ENCODE results near the gene MORC1. TPM values are rescaled to one million over a fixed set of nuclear protein-coding genes. Genes with fewer than 3 reads are reported as not detected.

The MORC1 gene
- polyA plus RNA-seq, 1 donor from 2014 or later: not detected

DNA sequence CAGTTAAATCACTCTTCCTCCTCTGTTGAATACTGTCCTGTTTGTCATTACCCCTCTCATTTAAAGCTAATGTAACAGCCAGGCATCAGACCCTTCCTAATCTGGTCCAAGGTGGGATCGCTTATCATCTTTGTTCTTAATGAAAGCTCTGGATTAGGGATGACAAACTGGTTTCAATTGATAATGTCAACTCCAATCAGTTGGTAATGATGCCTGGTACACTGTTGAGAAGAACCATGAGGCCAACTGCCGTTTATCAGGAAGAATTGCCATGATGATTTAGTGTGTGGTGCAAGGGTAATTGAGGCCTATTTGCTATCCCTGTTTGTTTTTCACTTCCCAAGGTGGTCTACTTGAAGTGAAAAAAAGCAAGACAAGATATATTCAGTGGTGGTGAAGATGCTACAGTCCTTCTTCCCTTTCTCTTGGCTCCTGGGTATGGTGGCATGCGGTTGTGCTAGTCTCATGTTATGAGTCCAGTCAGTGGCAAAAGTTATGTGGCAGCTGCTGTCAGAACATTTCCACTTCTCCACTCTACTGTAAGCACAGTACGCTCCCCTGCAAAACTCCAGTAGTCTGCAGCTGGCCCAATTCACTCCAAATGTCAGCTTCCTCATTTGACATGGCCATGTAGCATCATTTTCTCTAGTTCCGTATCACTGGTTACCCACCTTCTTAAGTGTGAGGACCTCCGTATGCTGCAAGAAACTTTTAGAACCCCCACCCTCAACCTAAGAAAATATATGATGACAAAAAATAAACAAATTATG, 72.5 kb downstream of the MORC1 start:
- H3K27me3 ChIP-seq (ENCODE audit: insufficient read depth, low read depth, low read length): no peaks in the 10 kb centered on the region
- no peaks in the 10 kb centered on the region for H3K79me2 ChIP-seq (replicated peaks; ENCODE audit: insufficient read depth, low read length)
- H3K9me3 ChIP-seq (ENCODE audit: low read length): no peaks in the 10 kb centered on the region
- H4K20me1 ChIP-seq (ENCODE audit: insufficient read depth): no peaks in the 10 kb centered on the region
- H3F3A ChIP-seq (ENCODE audit: insufficient read depth, low read length, poor library complexity, severe bottlenecking): no peaks in the 10 kb centered on the region
- H3K4me3 ChIP-seq (ENCODE audit: low read length): no peak overlapping the region
- H2AFZ ChIP-seq (ENCODE audit: low read depth, low read length): no peak overlapping the region
- no peak overlapping the region for H3K4me2 ChIP-seq (ENCODE audit: low read length)
- TF ChIP-seq, protein P1, sequence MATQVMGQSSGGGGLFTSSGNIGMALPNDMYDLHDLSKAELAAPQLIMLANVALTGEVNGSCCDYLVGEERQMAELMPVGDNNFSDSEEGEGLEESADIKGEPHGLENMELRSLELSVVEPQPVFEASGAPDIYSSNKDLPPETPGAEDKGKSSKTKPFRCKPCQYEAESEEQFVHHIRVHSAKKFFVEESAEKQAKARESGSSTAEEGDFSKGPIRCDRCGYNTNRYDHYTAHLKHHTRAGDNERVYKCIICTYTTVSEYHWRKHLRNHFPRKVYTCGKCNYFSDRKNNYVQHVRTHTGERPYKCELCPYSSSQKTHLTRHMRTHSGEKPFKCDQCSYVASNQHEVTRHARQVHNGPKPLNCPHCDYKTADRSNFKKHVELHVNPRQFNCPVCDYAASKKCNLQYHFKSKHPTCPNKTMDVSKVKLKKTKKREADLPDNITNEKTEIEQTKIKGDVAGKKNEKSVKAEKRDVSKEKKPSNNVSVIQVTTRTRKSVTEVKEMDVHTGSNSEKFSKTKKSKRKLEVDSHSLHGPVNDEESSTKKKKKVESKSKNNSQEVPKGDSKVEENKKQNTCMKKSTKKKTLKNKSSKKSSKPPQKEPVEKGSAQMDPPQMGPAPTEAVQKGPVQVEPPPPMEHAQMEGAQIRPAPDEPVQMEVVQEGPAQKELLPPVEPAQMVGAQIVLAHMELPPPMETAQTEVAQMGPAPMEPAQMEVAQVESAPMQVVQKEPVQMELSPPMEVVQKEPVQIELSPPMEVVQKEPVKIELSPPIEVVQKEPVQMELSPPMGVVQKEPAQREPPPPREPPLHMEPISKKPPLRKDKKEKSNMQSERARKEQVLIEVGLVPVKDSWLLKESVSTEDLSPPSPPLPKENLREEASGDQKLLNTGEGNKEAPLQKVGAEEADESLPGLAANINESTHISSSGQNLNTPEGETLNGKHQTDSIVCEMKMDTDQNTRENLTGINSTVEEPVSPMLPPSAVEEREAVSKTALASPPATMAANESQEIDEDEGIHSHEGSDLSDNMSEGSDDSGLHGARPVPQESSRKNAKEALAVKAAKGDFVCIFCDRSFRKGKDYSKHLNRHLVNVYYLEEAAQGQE (IDR thresholded peaks at IDR 0.05; ENCODE audit: borderline replicate concordance): no peak
- no peak for TF ChIP-seq TAF1 (IDR thresholded peaks at IDR 0.05; ENCODE audit: low read depth)
- no peak for TF ChIP-seq MXI1 (conservative IDR thresholded peaks at IDR 0.05; ENCODE audit: poor library complexity, severe bottlenecking)
- no peak for TF ChIP-seq SMC3 (conservative IDR thresholded peaks at IDR 0.05; ENCODE audit: poor library complexity)
- no peak for TF ChIP-seq EP300 (conservative IDR thresholded peaks at IDR 0.05; ENCODE audit: poor library complexity, severe bottlenecking)
- no peak for TF ChIP-seq POLR2AphosphoS5 (IDR thresholded peaks at IDR 0.05)
- no peak for TF ChIP-seq EZH2 (IDR thresholded peaks at IDR 0.05; ENCODE audit: borderline replicate concordance, insufficient read depth, low read length, poor library complexity, severe bottlenecking)
- no peak for TF ChIP-seq RAD21 (conservative IDR thresholded peaks at IDR 0.05)
- TF ChIP-seq, protein P2, sequence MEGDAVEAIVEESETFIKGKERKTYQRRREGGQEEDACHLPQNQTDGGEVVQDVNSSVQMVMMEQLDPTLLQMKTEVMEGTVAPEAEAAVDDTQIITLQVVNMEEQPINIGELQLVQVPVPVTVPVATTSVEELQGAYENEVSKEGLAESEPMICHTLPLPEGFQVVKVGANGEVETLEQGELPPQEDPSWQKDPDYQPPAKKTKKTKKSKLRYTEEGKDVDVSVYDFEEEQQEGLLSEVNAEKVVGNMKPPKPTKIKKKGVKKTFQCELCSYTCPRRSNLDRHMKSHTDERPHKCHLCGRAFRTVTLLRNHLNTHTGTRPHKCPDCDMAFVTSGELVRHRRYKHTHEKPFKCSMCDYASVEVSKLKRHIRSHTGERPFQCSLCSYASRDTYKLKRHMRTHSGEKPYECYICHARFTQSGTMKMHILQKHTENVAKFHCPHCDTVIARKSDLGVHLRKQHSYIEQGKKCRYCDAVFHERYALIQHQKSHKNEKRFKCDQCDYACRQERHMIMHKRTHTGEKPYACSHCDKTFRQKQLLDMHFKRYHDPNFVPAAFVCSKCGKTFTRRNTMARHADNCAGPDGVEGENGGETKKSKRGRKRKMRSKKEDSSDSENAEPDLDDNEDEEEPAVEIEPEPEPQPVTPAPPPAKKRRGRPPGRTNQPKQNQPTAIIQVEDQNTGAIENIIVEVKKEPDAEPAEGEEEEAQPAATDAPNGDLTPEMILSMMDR (IDR thresholded peaks at IDR 0.05; ENCODE audit: poor library complexity, severe bottlenecking): no peak
- no peaks in the 10 kb centered on the region for H3K9me2 ChIP-seq (ENCODE audit: insufficient read depth, low read length)
- H3K9ac ChIP-seq (ENCODE audit: low read length): no peak overlapping the region
- H3K27ac ChIP-seq (ENCODE audit: low read length): no peak overlapping the region
- no peaks in the 10 kb centered on the region for H3K36me3 ChIP-seq (ENCODE audit: insufficient read depth, low read length)

DNA sequence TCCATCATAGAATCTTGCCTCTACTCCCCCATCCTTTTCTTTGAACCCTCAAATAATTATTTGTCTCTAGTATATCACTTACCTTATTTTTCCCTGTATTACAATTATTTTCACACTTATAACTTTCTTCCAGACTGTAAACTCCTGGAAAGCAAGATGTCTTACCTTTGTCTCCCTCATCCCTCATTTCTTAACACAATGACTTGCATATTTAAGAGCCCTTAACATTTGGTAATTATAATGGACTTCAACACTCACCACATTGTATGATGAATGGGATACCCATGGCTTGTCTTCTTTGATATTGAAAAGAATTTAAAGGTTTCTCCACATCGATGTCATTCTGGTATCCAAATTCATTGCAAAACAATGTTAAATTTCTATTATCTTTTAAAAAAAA, 82.9 kb downstream of the MORC1 start:
- H3F3A ChIP-seq (ENCODE audit: insufficient read depth, low read length, poor library complexity, severe bottlenecking): no peaks in the 10 kb centered on the region
- H3K9me3 ChIP-seq (ENCODE audit: low read length): no peaks in the 10 kb centered on the region
- H3K27me3 ChIP-seq (ENCODE audit: insufficient read depth, low read depth, low read length): no peaks in the 10 kb centered on the region
- H3K4me2 ChIP-seq (ENCODE audit: low read length): no peak overlapping the region
- H4K20me1 ChIP-seq (ENCODE audit: insufficient read depth): no peaks in the 10 kb centered on the region
- no peak overlapping the region for H3K27ac ChIP-seq (ENCODE audit: low read length)
- H3K36me3 ChIP-seq (ENCODE audit: insufficient read depth, low read length): no peaks in the 10 kb centered on the region
- H3K9ac ChIP-seq (ENCODE audit: low read length): no peak overlapping the region
- TF ChIP-seq EZH2 (IDR thresholded peaks at IDR 0.05; ENCODE audit: borderline replicate concordance, insufficient read depth, low read length, poor library complexity, severe bottlenecking) (no peak), MXI1 (conservative IDR thresholded peaks at IDR 0.05; ENCODE audit: poor library complexity, severe bottlenecking) (no peak), SMC3 (conservative IDR thresholded peaks at IDR 0.05; ENCODE audit: poor library complexity) (no peak), TAF1 (IDR thresholded peaks at IDR 0.05; ENCODE audit: low read depth) (no peak), RAD21 (conservative IDR thresholded peaks at IDR 0.05) (no peak), EP300 (conservative IDR thresholded peaks at IDR 0.05; ENCODE audit: poor library complexity, severe bottlenecking) (no peak), POLR2AphosphoS5 (IDR thresholded peaks at IDR 0.05) (no peak)
- TF ChIP-seq, protein P1 (IDR thresholded peaks at IDR 0.05; ENCODE audit: borderline replicate concordance): no peak
- TF ChIP-seq, protein P2 (IDR thresholded peaks at IDR 0.05; ENCODE audit: poor library complexity, severe bottlenecking): no peak
- no peak overlapping the region for H2AFZ ChIP-seq (ENCODE audit: low read depth, low read length)
- H3K4me3 ChIP-seq (ENCODE audit: low read length): no peak overlapping the region
- H3K9me2 ChIP-seq (ENCODE audit: insufficient read depth, low read length): no peaks in the 10 kb centered on the region
- H3K79me2 ChIP-seq (replicated peaks; ENCODE audit: insufficient read depth, low read length): no peaks in the 10 kb centered on the region
